GM21367 (cell line): ENCODE data around the gene SHB.

Experiments
- ATAC-seq: cut with Tn5 transposase; IDR thresholded peaks from one replicate; pipeline ENCODE4 v1.9.1; 2021; ENCODE audit not compliant: unreplicated experiment

The SHB gene

GRCh38 chr9:38010918-38011704 is 57.9 kb downstream of the SHB start:
- no peak for ATAC-seq

- ATAC-seq = no peak
These were observed 59.0 kb downstream of the SHB start for GRCh38 chr9:38009990-38010389.

GRCh38 chr9:38009035-38009501 is 60.0 kb downstream of the SHB start:
- no peak for ATAC-seq

GRCh38 chr9:38008168-38009034 is 60.6 kb downstream of the SHB start:
- peak; percentile 90 for ATAC-seq

GRCh38 chr9:38007016-38007415 is 62.0 kb downstream of the SHB start:
- no peak for ATAC-seq

GRCh38 chr9:38006163-38006562 is 62.9 kb downstream of the SHB start:
- no peak for ATAC-seq

GRCh38 chr9:38004809-38005560 is 64.0 kb downstream of the SHB start:
- ATAC-seq = no peak

- no peak for ATAC-seq
These were observed 64.8 kb downstream of the SHB start for GRCh38 chr9:38003946-38004808.

GRCh38 chr9:38003230-38003629 is 65.8 kb downstream of the SHB start:
- no peak for ATAC-seq

GRCh38 chr9:38001430-38001829 is 67.6 kb downstream of the SHB start:
- no peak for ATAC-seq

GRCh38 chr9:38000735-38001134 is 68.3 kb downstream of the SHB start:
- ATAC-seq = no peak

GRCh38 chr9:38000332-38000731 is 68.7 kb downstream of the SHB start:
- ATAC-seq = no peak

GRCh38 chr9:37999588-38000189 is 69.3 kb downstream of the SHB start:
- no peak for ATAC-seq

GRCh38 chr9:37998881-37999587 is 70.0 kb downstream of the SHB start:
- no peak for ATAC-seq

- no peak for ATAC-seq
These were observed 71.2 kb downstream of the SHB start for GRCh38 chr9:37997636-37998374.

- ATAC-seq = no peak
These were observed 72.2 kb downstream of the SHB start for GRCh38 chr9:37996819-37997217.

GRCh38 chr9:37995961-37996818 is 72.8 kb downstream of the SHB start:
- ATAC-seq = no peak

GRCh38 chr9:37995348-37995737 is 73.7 kb downstream of the SHB start:
- ATAC-seq = no peak
